CD4-positive, alpha-beta T cell treated with Interleukin-10 for 1 hour (primary cell): Measurements from ENCODE around the gene FBXO9.

ENCODE experiments used
- DNase-seq: peaks from one replicate; pipeline ENCODE4 v3.0.0-alpha.2; 2020

FBXO9 gene

GRCh38 chr6:53139841-53140413, 74.7 kb downstream of the FBXO9 start:
- DNase-seq, result no peak

DNA sequence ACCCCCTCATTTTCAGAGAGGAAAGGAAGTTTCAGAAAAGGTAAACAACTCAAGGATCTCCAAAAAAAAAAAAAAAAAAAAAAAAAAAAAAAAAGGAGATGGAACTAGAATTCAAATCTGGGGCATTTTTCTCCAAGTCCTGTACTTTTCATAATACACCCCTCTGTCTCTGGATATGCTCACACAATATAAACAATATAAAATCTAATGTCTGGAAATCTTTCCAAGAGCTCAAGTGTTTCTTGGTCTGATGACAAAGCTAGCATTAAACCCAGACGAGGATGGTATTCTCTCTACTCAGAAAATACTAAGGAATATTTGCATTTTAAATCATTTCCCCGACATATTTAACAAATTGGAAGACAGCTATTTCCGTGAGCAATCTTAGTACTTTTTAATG, 77.6 kb downstream of the FBXO9 start:
- no peak for DNase-seq

DNA sequence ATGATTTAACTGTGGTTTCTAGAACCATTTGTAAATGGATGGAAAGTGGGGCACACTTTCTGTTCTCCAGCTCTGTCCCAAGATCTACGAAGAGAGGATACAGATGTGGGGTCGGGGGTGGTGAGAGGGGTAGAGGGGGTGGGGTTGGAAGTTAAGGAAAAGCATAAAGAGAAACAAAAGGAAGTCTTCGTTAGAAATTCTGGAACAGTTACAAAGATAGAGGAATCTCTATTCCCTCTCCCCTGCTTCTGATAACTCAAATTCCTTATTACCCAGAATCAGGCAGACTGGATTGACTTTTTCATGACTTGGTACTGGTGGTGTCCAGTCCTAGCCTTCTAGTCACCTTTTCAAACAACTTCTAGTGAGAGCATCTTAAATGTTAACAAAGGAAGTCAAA, 78.5 kb downstream of the FBXO9 start:
- DNase-seq, result no peak

DNA sequence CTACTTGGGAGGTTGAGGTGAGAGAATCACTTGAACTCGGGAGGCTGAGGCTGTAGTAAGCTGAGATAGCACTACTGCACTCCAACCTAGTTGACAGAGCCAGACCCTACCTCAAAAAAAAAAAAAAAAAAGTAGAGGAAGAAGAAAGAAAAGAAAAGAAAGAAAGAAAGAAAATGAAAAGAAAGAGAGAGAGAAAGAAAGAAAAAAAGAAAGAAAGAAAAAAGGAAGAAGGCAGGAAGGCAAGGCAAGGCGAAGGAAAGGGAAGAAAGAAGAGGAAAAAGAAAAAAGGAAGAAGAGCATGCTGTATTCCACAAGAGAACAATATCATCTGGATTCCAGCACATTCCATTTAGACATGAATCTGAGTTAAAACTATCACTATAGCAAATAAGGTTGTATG, 79.6 kb downstream of the FBXO9 start:
- DNase-seq, result no peak

GRCh38 chr6:53148684-53149083, 83.5 kb downstream of the FBXO9 start, which contains the start of gene GCM1:
Gene GCM1 (minus strand): TSS chr6:53148841. CDS start chr6:53145632, 3,209 bp downstream.
- DNase-seq, result no peak
